Smooth muscle cell (in vitro differentiated cells): ENCODE results near the gene AMPH. TPM values are rescaled to one million over a fixed set of nuclear protein-coding genes. Genes with fewer than 3 reads are reported as not detected.

Experiments used
- DNase-seq: peaks from one replicate; lab custom pipeline; 2025; ENCODE audit not compliant: unreplicated experiment; lab: John Stamatoyannopoulos, UW
- H2AFZ ChIP-seq: fragments of 200-600 bp; sonication (generic); 2 replicates; pipeline ENCODE4 v1.6.0; 2016; ENCODE audit warnings: antibody characterized with exemption, low read depth, mild to moderate bottlenecking
- H3F3A ChIP-seq: fragments of 200-600 bp; sonication (generic); 2 replicates; pipeline ENCODE4 v1.6.0; 2017; ENCODE audit warnings: antibody characterized with exemption, low read depth
- H3K27ac ChIP-seq: fragments of 200-600 bp; sonication (generic); 2 replicates; pipeline ENCODE4 v1.5.1; 2016; ENCODE audit warnings: low read depth, mild to moderate bottlenecking
- H3K27me3 ChIP-seq: fragments of 200-600 bp; sonication (generic); 2 replicates; pipeline ENCODE4 v1.6.1; 2016; ENCODE audit warnings: low read depth, mild to moderate bottlenecking
- H3K36me3 ChIP-seq: fragments of 200-600 bp; sonication (generic); 2 replicates; pipeline ENCODE4 v1.5.1; 2016; ENCODE audit warnings: low read depth
- H3K4me1 ChIP-seq: fragments of 200-600 bp; sonication (generic); 2 replicates; pipeline ENCODE4 v1.5.1; 2016; ENCODE audit warnings: low read depth
- H3K4me2 ChIP-seq: fragments of 200-600 bp; sonication (generic); 2 replicates; pipeline ENCODE4 v1.6.0; 2016; ENCODE audit warnings: mild to moderate bottlenecking
- H3K4me3 ChIP-seq: fragments of 200-600 bp; sonication (generic); 2 replicates; pipeline ENCODE4 v1.5.1; 2016; ENCODE audit warnings: mild to moderate bottlenecking
- H3K79me2 ChIP-seq: fragments of 200-600 bp; sonication (generic); 2 replicates; pipeline ENCODE4 v1.6.0; 2016; ENCODE audit warnings: low read depth, mild to moderate bottlenecking
- H3K9ac ChIP-seq: fragments of 200-600 bp; sonication (generic); 2 replicates; pipeline ENCODE4 v1.6.0; 2016; ENCODE audit warnings: low read depth
- H3K9me3 ChIP-seq: fragments of 200-600 bp; sonication (generic); replicated peaks from 2 replicates; pipeline ENCODE4 v1.5.1; 2016; ENCODE audit warnings: low read depth
- H4K20me1 ChIP-seq: fragments of 200-600 bp; sonication (generic); 2 replicates; pipeline ENCODE4 v1.6.0; 2016; ENCODE audit warnings: low read depth
- WGBS: methylation state at CpG from one replicate; pipeline ENCODE4 v1.1.7; 2016; ENCODE audit warnings: low lambda C conversion rate; 5-methylcytosine and 5-hydroxymethylcytosine counted together
- polyA plus RNA-seq: library from polyadenylated mRNA; unstranded; fragments of >200 nt; fragmentation: Nextera tagmentation; extraction: Ambion mirVana; gene quantifications from 2 replicates; pipeline ENCODE4 v1.2.1, GENCODE V29; 2016
- total RNA-seq: library from RNA; depleted of rRNA; stranded (reverse); fragments of >200 nt; gene quantifications from 2 replicates; pipeline ENCODE4 v1.2.3, GENCODE V29; 2014
- TF ChIP-seq, protein P1 (sequence below): fragments of 200-600 bp; sonication (generic); IDR thresholded peaks from 2 replicates; pipeline ENCODE4 v1.5.1; 2017; ENCODE audit warnings: borderline replicate concordance, mild to moderate bottlenecking, antibody characterized with exemption; ENCODE audit not compliant: insufficient read depth, poor library complexity, severe bottlenecking

Gene AMPH
- total and polyA plus RNA-seq, 2 experiments from 2014 or later, result 1.6 to 2.4 TPM

DNA sequence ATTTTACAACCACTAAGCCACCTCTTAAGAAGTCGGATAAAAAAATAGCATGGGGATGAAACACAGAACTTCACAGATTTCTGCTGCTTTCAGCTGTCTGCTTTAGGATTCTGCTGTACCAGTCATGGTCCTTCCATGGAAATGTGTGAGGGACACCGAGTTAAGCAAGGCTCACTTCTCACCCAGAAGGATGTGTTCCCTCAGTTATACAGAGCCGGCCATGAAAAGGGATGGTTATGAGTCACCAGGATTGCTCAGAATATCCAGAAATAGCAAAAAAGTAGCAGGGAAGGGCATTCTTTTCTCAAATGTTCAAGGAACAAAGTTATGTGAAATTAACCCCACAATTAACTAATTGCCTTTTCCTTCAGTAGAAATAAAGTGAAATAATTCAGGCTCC lies 124.4 kb downstream of the AMPH start:
- no peak overlapping the region for H3K4me2 ChIP-seq

DNA sequence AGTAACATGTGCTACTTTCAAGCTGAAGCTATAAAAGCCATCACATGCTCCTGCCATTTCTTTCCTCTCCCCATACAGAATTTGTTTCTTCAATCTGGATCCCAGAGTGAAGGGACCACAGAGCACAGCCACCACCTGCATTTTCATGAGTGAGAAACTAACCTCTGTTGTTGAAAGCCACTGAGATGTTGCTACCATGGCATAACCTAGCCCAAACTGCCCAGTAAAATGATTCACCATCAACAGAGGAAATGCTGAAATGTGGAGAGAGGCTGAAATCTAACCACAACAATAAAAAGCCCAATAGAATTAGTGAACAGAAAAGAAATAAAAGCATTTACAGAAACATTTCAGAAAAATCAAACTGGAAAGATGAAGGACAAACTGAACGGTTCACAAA lies 125.2 kb downstream of the AMPH start:
- no peak overlapping the region for H3K4me2 ChIP-seq
- 97% methylated on average over 1 of the region's 1 CpG for WGBS
- no peak overlapping the region for H2AFZ ChIP-seq
- no peaks in the 10 kb centered on the region for H3F3A ChIP-seq
- H3K4me3 ChIP-seq, result no peak overlapping the region
- no peak for DNase-seq
- H3K4me1 ChIP-seq, result no peaks in the 10 kb centered on the region
- no peaks in the 10 kb centered on the region for H3K36me3 ChIP-seq
- H3K9ac ChIP-seq, result no peak overlapping the region
- no peaks in the 10 kb centered on the region for H3K9me3 ChIP-seq
- H3K79me2 ChIP-seq, result no peaks in the 10 kb centered on the region
- H4K20me1 ChIP-seq, result no peaks in the 10 kb centered on the region
- TF ChIP-seq, protein P1, sequence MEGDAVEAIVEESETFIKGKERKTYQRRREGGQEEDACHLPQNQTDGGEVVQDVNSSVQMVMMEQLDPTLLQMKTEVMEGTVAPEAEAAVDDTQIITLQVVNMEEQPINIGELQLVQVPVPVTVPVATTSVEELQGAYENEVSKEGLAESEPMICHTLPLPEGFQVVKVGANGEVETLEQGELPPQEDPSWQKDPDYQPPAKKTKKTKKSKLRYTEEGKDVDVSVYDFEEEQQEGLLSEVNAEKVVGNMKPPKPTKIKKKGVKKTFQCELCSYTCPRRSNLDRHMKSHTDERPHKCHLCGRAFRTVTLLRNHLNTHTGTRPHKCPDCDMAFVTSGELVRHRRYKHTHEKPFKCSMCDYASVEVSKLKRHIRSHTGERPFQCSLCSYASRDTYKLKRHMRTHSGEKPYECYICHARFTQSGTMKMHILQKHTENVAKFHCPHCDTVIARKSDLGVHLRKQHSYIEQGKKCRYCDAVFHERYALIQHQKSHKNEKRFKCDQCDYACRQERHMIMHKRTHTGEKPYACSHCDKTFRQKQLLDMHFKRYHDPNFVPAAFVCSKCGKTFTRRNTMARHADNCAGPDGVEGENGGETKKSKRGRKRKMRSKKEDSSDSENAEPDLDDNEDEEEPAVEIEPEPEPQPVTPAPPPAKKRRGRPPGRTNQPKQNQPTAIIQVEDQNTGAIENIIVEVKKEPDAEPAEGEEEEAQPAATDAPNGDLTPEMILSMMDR, result no peak
- H3K27me3 ChIP-seq, result peaks cover 13% of the 10 kb centered on the region
- H3K27ac ChIP-seq, result no peak overlapping the region

More for the DNA sequence above, 124.4 kb downstream of the AMPH start:
- Histone ChIP-seq H3K9ac (no peak overlapping the region), H3K27me3 (peaks cover 13% of the 10 kb centered on the region), H3K9me3 (no peaks in the 10 kb centered on the region), H4K20me1 (no peaks in the 10 kb centered on the region), H3K4me1 (no peaks in the 10 kb centered on the region), H2AFZ (no peak overlapping the region), H3K4me3 (no peak overlapping the region), H3K27ac (no peak overlapping the region), H3K79me2 (no peaks in the 10 kb centered on the region), H3K36me3 (no peaks in the 10 kb centered on the region), H3F3A (no peaks in the 10 kb centered on the region)
- WGBS, result 58% methylated on average over 3 of the region's 3 CpGs
- no peak for DNase-seq
- TF ChIP-seq, protein P1, result no peak

DNA sequence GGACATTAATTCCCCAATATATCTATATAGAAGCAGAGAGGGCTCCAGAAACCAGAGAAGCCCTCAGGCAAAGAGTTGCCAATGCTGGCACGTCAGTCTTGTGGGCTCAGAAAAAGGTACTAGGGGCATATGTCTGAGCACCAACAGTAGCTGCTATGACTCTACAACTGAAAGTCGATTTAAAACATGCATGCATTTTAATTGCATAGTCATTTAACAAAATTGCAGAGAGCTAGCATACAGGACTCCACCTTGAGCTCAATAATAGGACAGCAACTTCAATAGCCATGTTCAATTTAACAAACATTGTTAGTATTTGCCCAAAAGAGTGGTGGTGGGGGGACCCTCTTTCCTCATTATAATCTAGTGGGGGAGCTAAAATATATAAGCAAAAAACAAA lies 126.5 kb downstream of the AMPH start:
- Histone ChIP-seq H3K36me3 (no peaks in the 10 kb centered on the region), H3K27me3 (peaks cover 13% of the 10 kb centered on the region), H4K20me1 (no peaks in the 10 kb centered on the region), H3K4me3 (no peak overlapping the region), H3K9me3 (no peaks in the 10 kb centered on the region), H3K4me1 (no peaks in the 10 kb centered on the region), H3K79me2 (no peaks in the 10 kb centered on the region), H2AFZ (no peak overlapping the region), H3K9ac (no peak overlapping the region), H3F3A (no peaks in the 10 kb centered on the region), H3K4me2 (no peak overlapping the region), H3K27ac (no peak overlapping the region)
- TF ChIP-seq, protein P1, result no peak
- 78% methylated on average over 2 of the region's 2 CpGs for WGBS
- no peak for DNase-seq

DNA sequence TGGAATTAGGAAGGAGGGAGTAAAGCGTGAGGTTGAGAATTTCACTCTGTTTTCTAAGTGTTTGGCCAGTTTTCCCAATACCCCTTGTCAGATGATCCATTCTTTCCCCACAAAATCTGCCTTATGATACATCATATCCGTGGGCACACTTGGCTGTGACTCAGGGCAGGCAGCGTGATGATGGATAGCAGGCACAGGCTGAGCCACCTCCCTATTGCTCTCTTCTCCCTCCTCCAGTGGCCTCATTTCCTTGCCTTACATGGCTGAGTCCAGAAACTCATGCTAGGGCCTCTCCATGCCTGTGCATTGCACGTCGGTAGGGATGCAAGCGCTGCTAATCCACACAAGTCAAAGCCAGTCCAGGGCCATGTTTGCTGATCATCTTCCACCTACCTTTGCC lies 128.3 kb downstream of the AMPH start:
- 85% methylated on average over 6 of the region's 6 CpGs for WGBS
- H3F3A ChIP-seq, result no peaks in the 10 kb centered on the region

More for the DNA sequence above, 128.3 kb downstream of the AMPH start:
- Histone ChIP-seq H4K20me1 (no peaks in the 10 kb centered on the region), H3K79me2 (no peaks in the 10 kb centered on the region), H3K4me3 (no peak overlapping the region), H3K9ac (no peak overlapping the region), H3K4me1 (no peaks in the 10 kb centered on the region), H3K4me2 (no peak overlapping the region), H2AFZ (no peak overlapping the region), H3K27ac (no peak overlapping the region), H3K36me3 (no peaks in the 10 kb centered on the region), H3K27me3 (peaks cover 13% of the 10 kb centered on the region), H3K9me3 (no peaks in the 10 kb centered on the region)
- DNase-seq, result no peak
- TF ChIP-seq, protein P1, result no peak
